ENCODE data around the gene C2orf76.
A peak's percentile ranks its signal among the peaks of the same experiment; 100 is the strongest.

The C2orf76 gene

DNA sequence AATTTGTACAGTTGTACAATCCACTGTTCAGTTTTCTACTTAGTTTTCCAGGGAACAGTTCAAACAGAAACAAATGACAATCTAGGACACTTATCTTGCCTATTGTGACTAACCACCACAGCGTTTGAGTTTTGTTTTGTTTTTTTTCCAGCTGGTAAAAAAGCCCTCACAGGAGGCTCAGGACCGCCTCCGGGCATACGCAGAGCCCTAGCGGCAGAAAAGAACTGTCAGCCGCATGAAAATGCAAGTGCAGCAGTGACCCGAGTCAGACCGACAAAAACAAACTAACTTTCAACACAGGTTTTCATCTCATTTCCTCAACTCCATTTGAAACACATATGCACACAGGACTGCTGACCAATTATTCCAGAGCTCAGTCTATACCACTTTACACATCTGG, 74.4 kb downstream of the C2orf76 start:
- Histone ChIP-seq H3K14ac (ENCODE audit: low read length) (no peak overlapping the region), H3K27ac (ENCODE audit: low read depth, low read length) (no peak overlapping the region), H3K23ac (ENCODE audit: low read length) (no peak overlapping the region), H3K9ac (ENCODE audit: low read length) (no peak overlapping the region), H2BK120ac (ENCODE audit: insufficient read depth, low read length, poor library complexity) (no peak overlapping the region), H2BK12ac (ENCODE audit: low read length) (no peak overlapping the region), H3K79me1 (ENCODE audit: low read length) (no peaks in the 10 kb centered on the region), H3K4ac (ENCODE audit: low read depth, low read length) (no peak overlapping the region), H4K12ac (ENCODE audit: low read depth, low read length) (no peak overlapping the region), H3K9me3 (ENCODE audit: insufficient read depth, low read depth, low read length) (no peaks in the 10 kb centered on the region), H3K4me3 (ENCODE audit: low read depth, low read length) (no peak overlapping the region), H3K36me3 (ENCODE audit: control insufficient read depth in 1 of 2, insufficient read depth in 2 of 2, low read length in 2 of 2) (no peaks in the 10 kb centered on the region), H3K4me1 (ENCODE audit: control insufficient read depth in 1 of 2, insufficient read depth in 2 of 2, low read length in 2 of 2) (no peaks in the 10 kb centered on the region), H2BK5ac (ENCODE audit: low read depth, low read length, poor library complexity) (no peak overlapping the region), H4K91ac (ENCODE audit: low read depth, low read length) (no peak overlapping the region), H3K18ac (ENCODE audit: low read length) (no peak overlapping the region), H3K27me3 (ENCODE audit: insufficient read depth, low read length) (no peaks in the 10 kb centered on the region), H3K79me2 (ENCODE audit: control insufficient read depth, insufficient read depth, low read length, poor library complexity) (no peaks in the 10 kb centered on the region), H3K4me2 (ENCODE audit: low read length) (no peak overlapping the region), H4K8ac (ENCODE audit: low read depth, low read length) (no peak overlapping the region), H2AK5ac (ENCODE audit: low read length) (no peak overlapping the region), H2AFZ (ENCODE audit: insufficient read depth, low read length, poor library complexity) (no peak overlapping the region)
- peak; percentile 83 to 98 for DNase-seq
- WGBS (ENCODE audit: extremely low coverage, insufficient coverage, insufficient read length): no CpG with 5 or more reads among the region's 8 CpGs

DNA sequence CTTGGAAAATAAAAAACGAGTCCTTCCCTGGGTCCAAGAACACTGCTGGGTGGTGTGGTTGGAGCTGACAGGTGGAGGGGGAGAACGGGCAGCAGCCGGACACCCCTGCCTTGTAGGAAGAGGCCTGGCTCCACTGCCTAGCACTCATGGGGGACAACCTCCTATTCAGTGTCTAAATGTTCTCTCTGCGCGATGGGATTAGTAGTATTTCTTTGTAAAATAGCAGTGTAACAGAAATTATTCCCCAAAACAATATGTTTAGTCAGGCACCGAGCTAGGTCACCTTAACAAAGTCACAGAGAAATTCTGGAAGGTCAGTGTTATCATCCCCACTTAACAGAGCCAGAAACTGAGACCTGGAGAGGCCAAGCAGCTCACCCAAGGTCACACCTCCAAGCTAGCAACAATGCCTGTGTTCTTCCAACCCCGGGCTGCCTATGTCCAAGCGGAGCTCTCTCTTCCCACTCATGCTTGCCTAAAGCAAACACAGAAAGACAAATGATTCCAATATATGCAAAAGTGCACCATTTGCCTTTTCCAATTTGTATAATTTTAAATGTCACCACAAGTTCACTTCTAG, 75.0 kb downstream of the C2orf76 start:
- H3K79me1 ChIP-seq (ENCODE audit: low read length): no peaks in the 10 kb centered on the region
- no peak overlapping the region for H3K23ac ChIP-seq (ENCODE audit: low read length)
- no peak overlapping the region for H4K91ac ChIP-seq (ENCODE audit: low read depth, low read length)
- no peaks in the 10 kb centered on the region for H3K4me1 ChIP-seq (ENCODE audit: control insufficient read depth in 1 of 2, insufficient read depth in 2 of 2, low read length in 2 of 2)
- no peaks in the 10 kb centered on the region for H3K9me3 ChIP-seq (ENCODE audit: insufficient read depth, low read depth, low read length)
- no peak overlapping the region for H4K12ac ChIP-seq (ENCODE audit: low read depth, low read length)
- H3K9ac ChIP-seq (ENCODE audit: low read length): no peak overlapping the region
- no peak overlapping the region for H3K4ac ChIP-seq (ENCODE audit: low read depth, low read length)
- no peaks in the 10 kb centered on the region for H3K27me3 ChIP-seq (ENCODE audit: insufficient read depth, low read length)
- no peak for DNase-seq
- no peak overlapping the region for H3K4me3 ChIP-seq (ENCODE audit: low read depth, low read length)
- H2AFZ ChIP-seq (ENCODE audit: insufficient read depth, low read length, poor library complexity): no peak overlapping the region
- no peak overlapping the region for H3K27ac ChIP-seq (ENCODE audit: low read depth, low read length)
- H2AK5ac ChIP-seq (ENCODE audit: low read length): no peak overlapping the region
- no peak overlapping the region for H2BK120ac ChIP-seq (ENCODE audit: insufficient read depth, low read length, poor library complexity)
- no peak overlapping the region for H4K8ac ChIP-seq (ENCODE audit: low read depth, low read length)
- H3K18ac ChIP-seq (ENCODE audit: low read length): no peak overlapping the region
- no peaks in the 10 kb centered on the region for H3K79me2 ChIP-seq (ENCODE audit: control insufficient read depth, insufficient read depth, low read length, poor library complexity)
- no peak overlapping the region for H3K4me2 ChIP-seq (ENCODE audit: low read length)
- no peak overlapping the region for H3K14ac ChIP-seq (ENCODE audit: low read length)
- WGBS (ENCODE audit: extremely low coverage, insufficient coverage, insufficient read length): no CpG with 5 or more reads among the region's 8 CpGs
- H3K36me3 ChIP-seq (ENCODE audit: control insufficient read depth in 1 of 2, insufficient read depth in 2 of 2, low read length in 2 of 2): no peaks in the 10 kb centered on the region
- no peak overlapping the region for H2BK5ac ChIP-seq (ENCODE audit: low read depth, low read length, poor library complexity)
- no peak overlapping the region for H2BK12ac ChIP-seq (ENCODE audit: low read length)

DNA sequence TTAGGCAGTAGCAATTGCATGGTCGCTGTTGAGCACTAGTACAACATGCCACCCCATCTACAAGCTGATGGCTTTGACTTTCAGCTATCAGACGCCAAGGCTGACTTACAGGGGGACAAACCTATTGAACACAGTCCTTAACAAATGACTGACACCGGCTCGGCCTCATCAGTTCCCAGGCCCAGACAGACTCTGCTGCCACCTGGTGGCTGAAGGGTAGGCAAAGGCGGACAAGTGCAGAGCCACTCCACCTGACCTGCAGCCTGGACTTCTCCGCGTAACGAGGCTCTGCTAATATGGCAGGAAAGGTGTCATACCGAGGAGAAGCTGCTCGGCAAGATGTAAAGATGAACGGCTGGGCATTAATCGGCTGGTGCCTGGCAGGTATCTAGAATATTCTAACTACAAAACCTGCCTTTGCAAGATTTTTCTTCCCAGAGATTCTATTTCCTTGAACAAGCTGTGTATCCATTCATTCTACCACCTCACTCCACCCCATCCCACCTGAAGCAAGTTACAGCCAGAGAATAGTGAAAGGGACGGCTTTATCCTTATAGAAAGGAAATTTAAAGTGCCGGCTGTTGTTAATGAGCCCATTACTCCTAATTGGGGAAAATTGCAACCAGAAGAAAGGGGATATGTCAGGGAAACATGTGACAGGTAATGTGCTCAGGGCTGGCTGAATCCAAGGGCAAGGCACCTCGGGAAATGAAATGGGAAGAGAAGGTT, 75.6 kb downstream of the C2orf76 start:
- H3K4me2 ChIP-seq (ENCODE audit: low read length): no peak overlapping the region
- DNase-seq: peak; percentile 54 to 89
- no peak overlapping the region for H2BK5ac ChIP-seq (ENCODE audit: low read depth, low read length, poor library complexity)
- no peak overlapping the region for H2BK12ac ChIP-seq (ENCODE audit: low read length)
- no peak overlapping the region for H3K14ac ChIP-seq (ENCODE audit: low read length)
- H2AK5ac ChIP-seq (ENCODE audit: low read length): no peak overlapping the region
- H3K4ac ChIP-seq (ENCODE audit: low read depth, low read length): no peak overlapping the region
- H3K36me3 ChIP-seq (ENCODE audit: control insufficient read depth in 1 of 2, insufficient read depth in 2 of 2, low read length in 2 of 2): no peaks in the 10 kb centered on the region
- no peak overlapping the region for H3K9ac ChIP-seq (ENCODE audit: low read length)
- H4K8ac ChIP-seq (ENCODE audit: low read depth, low read length): no peak overlapping the region
- no peak overlapping the region for H3K4me3 ChIP-seq (ENCODE audit: low read depth, low read length)
- H3K27me3 ChIP-seq (ENCODE audit: insufficient read depth, low read length): no peaks in the 10 kb centered on the region
- no peak overlapping the region for H2BK120ac ChIP-seq (ENCODE audit: insufficient read depth, low read length, poor library complexity)
- H3K79me2 ChIP-seq (ENCODE audit: control insufficient read depth, insufficient read depth, low read length, poor library complexity): no peaks in the 10 kb centered on the region
- H4K12ac ChIP-seq (ENCODE audit: low read depth, low read length): no peak overlapping the region
- H3K27ac ChIP-seq (ENCODE audit: low read depth, low read length): no peak overlapping the region
- H4K91ac ChIP-seq (ENCODE audit: low read depth, low read length): no peak overlapping the region
- H3K9me3 ChIP-seq (ENCODE audit: insufficient read depth, low read depth, low read length): no peaks in the 10 kb centered on the region
- WGBS (ENCODE audit: extremely low coverage, insufficient coverage, insufficient read length): no CpG with 5 or more reads among the region's 15 CpGs
- H2AFZ ChIP-seq (ENCODE audit: insufficient read depth, low read length, poor library complexity): no peak overlapping the region
- H3K23ac ChIP-seq (ENCODE audit: low read length): no peak overlapping the region
- no peak overlapping the region for H3K18ac ChIP-seq (ENCODE audit: low read length)
- H3K4me1 ChIP-seq (ENCODE audit: control insufficient read depth in 1 of 2, insufficient read depth in 2 of 2, low read length in 2 of 2): no peaks in the 10 kb centered on the region
- no peaks in the 10 kb centered on the region for H3K79me1 ChIP-seq (ENCODE audit: low read length)

DNA sequence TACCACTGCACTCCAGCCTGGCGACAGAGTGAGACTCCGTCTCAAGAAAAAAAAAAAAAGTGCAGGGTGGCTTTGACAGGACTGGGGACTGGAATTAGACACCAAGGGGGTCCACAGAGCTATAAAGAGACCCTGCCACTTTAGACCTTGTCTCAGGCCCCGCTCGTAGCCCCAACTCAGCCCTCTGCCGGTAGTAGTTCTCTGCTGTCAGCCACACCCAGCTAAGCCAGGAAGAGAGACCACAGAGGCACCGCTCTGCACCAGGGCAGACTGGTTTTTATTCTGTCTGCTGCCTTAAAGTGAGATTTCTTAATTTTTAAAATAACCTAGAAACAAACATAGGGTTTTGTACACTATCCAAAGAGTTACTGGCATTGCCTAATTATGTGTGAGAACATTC, 77.0 kb downstream of the C2orf76 start:
- Histone ChIP-seq H2BK120ac (ENCODE audit: insufficient read depth, low read length, poor library complexity) (no peak overlapping the region), H2AK5ac (ENCODE audit: low read length) (no peak overlapping the region), H3K23ac (ENCODE audit: low read length) (no peak overlapping the region), H3K27ac (ENCODE audit: low read depth, low read length) (no peak overlapping the region), H3K36me3 (ENCODE audit: control insufficient read depth in 1 of 2, insufficient read depth in 2 of 2, low read length in 2 of 2) (no peaks in the 10 kb centered on the region), H4K91ac (ENCODE audit: low read depth, low read length) (no peak overlapping the region), H3K27me3 (ENCODE audit: insufficient read depth, low read length) (no peaks in the 10 kb centered on the region), H3K4me3 (ENCODE audit: low read depth, low read length) (no peak overlapping the region), H3K4ac (ENCODE audit: low read depth, low read length) (no peak overlapping the region), H3K18ac (ENCODE audit: low read length) (no peak overlapping the region), H2BK12ac (ENCODE audit: low read length) (no peak overlapping the region), H3K9me3 (ENCODE audit: insufficient read depth, low read depth, low read length) (no peaks in the 10 kb centered on the region), H3K79me1 (ENCODE audit: low read length) (no peaks in the 10 kb centered on the region), H2BK5ac (ENCODE audit: low read depth, low read length, poor library complexity) (no peak overlapping the region), H4K8ac (ENCODE audit: low read depth, low read length) (no peak overlapping the region), H2AFZ (ENCODE audit: insufficient read depth, low read length, poor library complexity) (no peak overlapping the region), H3K14ac (ENCODE audit: low read length) (no peak overlapping the region), H3K4me1 (ENCODE audit: control insufficient read depth in 1 of 2, insufficient read depth in 2 of 2, low read length in 2 of 2) (no peaks in the 10 kb centered on the region), H3K4me2 (ENCODE audit: low read length) (no peak overlapping the region), H3K79me2 (ENCODE audit: control insufficient read depth, insufficient read depth, low read length, poor library complexity) (no peaks in the 10 kb centered on the region), H4K12ac (ENCODE audit: low read depth, low read length) (no peak overlapping the region), H3K9ac (ENCODE audit: low read length) (no peak overlapping the region)
- DNase-seq: no peak
- no CpG with 5 or more reads among the region's 6 CpGs for WGBS (ENCODE audit: extremely low coverage, insufficient coverage, insufficient read length)
